Naive B cell (primary cell): ENCODE data around the gene AKIRIN2. TPM values are rescaled to one million over a fixed set of nuclear protein-coding genes. Genes with fewer than 3 reads are reported as not detected.

ENCODE experiments used
- ATAC-seq, 2 donors: fragments of 150-1000 bp; cut with Tn5 transposase; 2 replicates each; pipeline ENCODE4 v1.10.0; 2021; ENCODE audit warnings: low read depth in 2 of 2, mild to moderate bottlenecking in 2 of 2, moderate library complexity in 2 of 2
- DNase-seq: peaks from one replicate; pipeline ENCODE4 v3.0.0; 2022
- H3K27ac Mint-ChIP-seq, 6 donors: one replicate each; pipeline ENCODE4 v1.8.0; 2020 to 2022; ENCODE audit warnings: mild to moderate bottlenecking in 6 of 6, mixed read lengths in 6 of 6, moderate library complexity in 5 of 6, inconsistent platforms in 2 of 6
- H3K27me3 Mint-ChIP-seq, 3 donors: one replicate each; pipeline ENCODE4 v1.8.0; 2021 to 2022; ENCODE audit warnings: mixed read lengths in 3 of 3, mild to moderate bottlenecking in 1 of 3
- H3K36me3 Mint-ChIP-seq, 2 donors: one replicate each; pipeline ENCODE4 v1.8.0; 2020 to 2022; ENCODE audit warnings: mixed read lengths in 2 of 2, inconsistent platforms in 1 of 2, mild to moderate bottlenecking in 1 of 2
- H3K4me1 Mint-ChIP-seq, 3 donors: one replicate each; pipeline ENCODE4 v1.8.0; 2020 to 2022; ENCODE audit warnings: mixed read lengths in 3 of 3, inconsistent platforms in 1 of 3, mild to moderate bottlenecking in 1 of 3, moderate library complexity in 1 of 3
- H3K4me3 Mint-ChIP-seq, 8 donors: one replicate each; pipeline ENCODE4 v1.8.0; 2020 to 2022; ENCODE audit warnings: mild to moderate bottlenecking in 8 of 8, mixed read lengths in 8 of 8, moderate library complexity in 8 of 8, inconsistent platforms in 2 of 8
- H3K9me3 Mint-ChIP-seq, 7 donors: one replicate each; pipeline ENCODE4 v1.8.0; 2020 to 2022; ENCODE audit warnings: mixed read lengths in 7 of 7, mild to moderate bottlenecking in 5 of 7, inconsistent platforms in 2 of 7, moderate library complexity in 1 of 7
- polyA plus RNA-seq, 6 donors: library from polyadenylated mRNA; unstranded; fragments of 300-500 nt; fragmentation: Illumina TruSeq; gene quantifications; one replicate each; pipeline ENCODE4 v1.2.3, GENCODE V29; 2021; ENCODE audit warnings: low read depth in 6 of 6

Gene AKIRIN2
- polyA plus RNA-seq, 6 donors from 2014 or later, result 75.0 to 129 (median 99.1) TPM

- peak overlapping the region in 1 of 6 donors; percentile 57 for H3K27ac Mint-ChIP-seq
- peaks cover 0 to 3% (median 0%) of the 10 kb centered on the region in 7 donors for H3K9me3 Mint-ChIP-seq
- no peaks in the 10 kb centered on the region for H3K27me3 Mint-ChIP-seq
- peaks cover 28 to 46% of the 10 kb centered on the region in 2 donors for H3K36me3 Mint-ChIP-seq
- DNase-seq (no peak), ATAC-seq (no peak)
- H3K4me1 Mint-ChIP-seq, result peaks cover 0 to 7% (median 0%) of the 10 kb centered on the region in 3 donors
- no peak overlapping the region for H3K4me3 Mint-ChIP-seq
Observed at GRCh38 chr6:87654122-87654521, 47.9 kb downstream of the AKIRIN2 start.

- Mint-ChIP-seq H3K4me1 (peaks cover 0 to 7% (median 0%) of the 10 kb centered on the region in 3 donors), H3K4me3 (no peak overlapping the region), H3K27me3 (no peaks in the 10 kb centered on the region), H3K36me3 (peaks cover 22 to 46% of the 10 kb centered on the region in 2 donors), H3K9me3 (peaks cover 0 to 3% (median 0%) of the 10 kb centered on the region in 7 donors), H3K27ac (peak overlapping the region in 2 of 6 donors; percentile 26 to 57)
- DNase-seq, result no peak
- no peak for ATAC-seq
Observed at GRCh38 chr6:87653074-87653962, 48.7 kb downstream of the AKIRIN2 start.

GRCh38 chr6:87645080-87645479 is 57.0 kb downstream of the AKIRIN2 start:
- Mint-ChIP-seq H3K27ac (peak overlapping the region in 4 of 6 donors; percentile 39 to 82 (median 54)), H3K4me3 (peak overlapping the region in 5 of 8 donors; percentile 47 to 80 (median 74)), H3K27me3 (no peaks in the 10 kb centered on the region), H3K9me3 (no peaks in the 10 kb centered on the region), H3K36me3 (peaks cover 5 to 8% of the 10 kb centered on the region in 2 donors), H3K4me1 (peaks cover 4 to 14% (median 11%) of the 10 kb centered on the region in 3 donors)
- no peak for DNase-seq
- peak in 1 of 2 donors; percentile 52 for ATAC-seq

DNA sequence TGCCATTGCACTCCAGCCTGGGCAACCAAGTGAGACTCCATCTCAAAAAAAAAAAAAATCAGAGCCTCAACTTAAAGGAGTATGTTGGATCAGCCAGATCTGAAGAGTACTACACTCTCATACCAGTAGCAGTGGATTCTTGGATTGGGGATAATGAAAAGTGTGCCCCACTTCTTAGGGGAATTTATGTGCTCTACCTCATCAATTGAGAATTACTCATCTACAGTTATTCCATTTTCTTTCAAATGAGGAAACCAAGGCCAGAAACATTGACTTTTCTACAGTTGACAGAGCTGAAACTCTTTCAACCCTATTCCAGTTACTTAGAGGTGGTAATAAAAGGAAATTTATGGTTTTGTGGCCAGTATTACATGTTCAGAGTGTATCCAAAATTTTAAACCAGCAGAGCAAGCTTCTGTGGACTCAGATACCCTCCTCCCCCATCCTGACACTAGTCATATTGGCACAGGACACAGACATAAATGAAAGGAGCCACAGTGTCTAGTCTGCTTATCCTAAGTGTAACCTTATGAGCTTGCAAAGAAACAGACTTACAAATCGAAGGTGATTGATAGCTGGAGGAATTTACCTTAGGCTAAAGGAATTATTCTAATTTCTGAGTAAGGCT is 60.9 kb downstream of the AKIRIN2 start:
- Mint-ChIP-seq H3K27ac (no peak overlapping the region), H3K36me3 (peaks cover 7 to 9% of the 10 kb centered on the region in 2 donors), H3K9me3 (no peaks in the 10 kb centered on the region), H3K4me3 (no peak overlapping the region), H3K27me3 (no peaks in the 10 kb centered on the region), H3K4me1 (peaks cover 3 to 14% (median 11%) of the 10 kb centered on the region in 3 donors)
- ATAC-seq, result no peak
- no peak for DNase-seq

DNA sequence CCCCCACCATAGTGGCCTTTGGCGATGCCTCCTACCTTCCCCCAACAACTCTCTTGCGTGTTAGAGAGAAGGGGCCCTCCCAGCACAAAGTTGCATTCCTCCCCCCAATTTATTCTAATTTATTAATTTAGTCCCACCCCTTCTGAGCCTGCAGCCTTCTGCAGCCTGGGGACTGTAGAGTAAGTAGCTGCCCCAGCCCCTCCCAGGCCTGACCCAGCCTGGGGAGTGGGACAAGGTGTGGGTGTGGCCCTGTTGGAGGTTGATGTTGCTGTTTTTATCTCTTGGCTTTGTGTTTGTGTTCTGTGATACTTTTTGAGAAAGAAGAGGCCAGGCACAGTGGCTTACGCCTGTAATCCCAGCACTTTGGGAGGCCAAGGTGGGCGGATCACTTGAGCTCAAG is 62.7 kb downstream of the AKIRIN2 start:
- Mint-ChIP-seq H3K4me3 (no peak overlapping the region), H3K36me3 (peaks cover 8 to 12% of the 10 kb centered on the region in 2 donors)
- DNase-seq, result no peak

DNA sequence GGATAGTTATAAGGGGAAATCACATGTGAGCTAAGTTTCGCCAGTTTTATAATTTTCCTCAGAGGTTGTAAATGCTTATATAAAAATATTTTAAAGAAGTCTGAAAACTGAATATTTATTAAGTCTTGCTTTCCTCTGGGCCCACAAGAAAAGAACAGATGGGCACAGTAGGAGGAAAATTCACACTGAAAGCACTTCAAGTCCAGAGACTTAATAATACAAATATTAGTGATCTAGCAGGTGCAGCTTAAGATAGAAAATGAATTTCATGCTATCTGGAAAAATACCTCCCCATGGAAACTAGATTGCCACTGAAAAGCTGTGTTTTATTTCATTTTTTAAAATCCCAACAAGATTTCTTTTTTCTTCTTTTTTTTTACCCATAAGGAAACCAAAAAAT is 64.9 kb downstream of the AKIRIN2 start:
- no peak overlapping the region for H3K4me3 Mint-ChIP-seq
- peaks cover 8 to 17% of the 10 kb centered on the region in 2 donors for H3K36me3 Mint-ChIP-seq

More for the DNA sequence above, 62.7 kb downstream of the AKIRIN2 start:
- no peak for ATAC-seq
- Mint-ChIP-seq H3K27me3 (no peaks in the 10 kb centered on the region), H3K9me3 (no peaks in the 10 kb centered on the region), H3K4me1 (peaks cover 2 to 3% (median 2%) of the 10 kb centered on the region in 3 donors), H3K27ac (no peak overlapping the region)

DNA sequence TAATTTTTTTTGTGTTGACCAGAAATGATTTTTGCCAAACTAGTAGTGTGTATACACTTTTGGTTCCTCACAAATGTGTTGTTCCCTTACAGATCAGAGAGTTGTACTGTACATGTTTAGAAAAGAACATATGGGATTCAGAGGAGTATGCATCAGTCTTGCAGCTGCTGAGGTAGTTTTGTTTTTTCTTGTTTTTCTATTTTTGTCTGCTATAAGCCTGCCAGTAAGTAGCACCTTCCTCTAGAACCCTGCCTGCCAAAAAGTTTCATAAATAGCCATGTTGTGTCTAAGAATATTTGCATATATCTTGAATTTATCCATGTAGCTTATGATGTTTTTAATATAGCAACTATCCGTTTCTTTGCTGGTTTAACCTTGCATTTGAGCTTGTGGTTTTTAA is 65.7 kb downstream of the AKIRIN2 start:
- ATAC-seq (no peak), DNase-seq (no peak)
- H3K4me3 Mint-ChIP-seq, result no peak overlapping the region
- H3K27ac Mint-ChIP-seq, result peak overlapping the region in 1 of 6 donors; percentile 11
- no peaks in the 10 kb centered on the region for H3K9me3 Mint-ChIP-seq
- H3K27me3 Mint-ChIP-seq, result no peaks in the 10 kb centered on the region
- H3K4me1 Mint-ChIP-seq, result peaks cover 0 to 3% (median 0%) of the 10 kb centered on the region in 3 donors
- H3K36me3 Mint-ChIP-seq, result peaks cover 8 to 17% of the 10 kb centered on the region in 2 donors

More for the DNA sequence above, 64.9 kb downstream of the AKIRIN2 start:
- H3K4me1 Mint-ChIP-seq, result peaks cover 0 to 3% (median 0%) of the 10 kb centered on the region in 3 donors
- DNase-seq (no peak), ATAC-seq (no peak)
- no peak overlapping the region for H3K27ac Mint-ChIP-seq
- H3K9me3 Mint-ChIP-seq, result no peaks in the 10 kb centered on the region
- no peaks in the 10 kb centered on the region for H3K27me3 Mint-ChIP-seq

- Mint-ChIP-seq H3K36me3 (peaks cover 8 to 22% of the 10 kb centered on the region in 2 donors), H3K9me3 (no peaks in the 10 kb centered on the region), H3K4me1 (peaks cover 0 to 3% (median 0%) of the 10 kb centered on the region in 3 donors), H3K27me3 (no peaks in the 10 kb centered on the region), H3K4me3 (no peak overlapping the region), H3K27ac (no peak overlapping the region)
- DNase-seq (no peak), ATAC-seq (no peak)
Observed at GRCh38 chr6:87633851-87634250, 68.2 kb downstream of the AKIRIN2 start.

DNA sequence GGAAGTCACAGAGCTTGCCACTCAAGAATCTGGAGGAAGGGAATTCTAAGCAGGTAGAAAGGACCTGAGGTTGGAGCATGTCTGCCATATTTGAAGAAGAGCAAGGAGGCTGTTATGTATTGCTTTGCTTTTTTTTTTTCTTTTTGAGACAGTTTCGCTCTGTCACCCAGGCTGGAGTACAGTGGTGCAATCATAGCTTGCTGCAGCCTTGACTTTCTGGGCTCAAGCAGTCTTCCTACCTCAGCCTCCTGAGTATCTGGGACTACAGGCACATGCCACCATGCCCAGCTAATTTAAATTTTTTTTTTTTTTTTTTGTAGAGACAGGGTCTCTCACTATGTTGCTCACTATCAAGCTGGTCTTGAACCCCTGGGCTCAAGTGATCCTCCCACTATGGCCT is 71.3 kb downstream of the AKIRIN2 start:
- Mint-ChIP-seq H3K36me3 (peaks cover 0 to 15% of the 10 kb centered on the region in 2 donors), H3K4me1 (no peaks in the 10 kb centered on the region), H3K9me3 (no peaks in the 10 kb centered on the region), H3K27me3 (no peaks in the 10 kb centered on the region), H3K4me3 (no peak overlapping the region), H3K27ac (peak overlapping the region in 1 of 6 donors; percentile 72)
- no peak for DNase-seq
- ATAC-seq, result no peak

DNA sequence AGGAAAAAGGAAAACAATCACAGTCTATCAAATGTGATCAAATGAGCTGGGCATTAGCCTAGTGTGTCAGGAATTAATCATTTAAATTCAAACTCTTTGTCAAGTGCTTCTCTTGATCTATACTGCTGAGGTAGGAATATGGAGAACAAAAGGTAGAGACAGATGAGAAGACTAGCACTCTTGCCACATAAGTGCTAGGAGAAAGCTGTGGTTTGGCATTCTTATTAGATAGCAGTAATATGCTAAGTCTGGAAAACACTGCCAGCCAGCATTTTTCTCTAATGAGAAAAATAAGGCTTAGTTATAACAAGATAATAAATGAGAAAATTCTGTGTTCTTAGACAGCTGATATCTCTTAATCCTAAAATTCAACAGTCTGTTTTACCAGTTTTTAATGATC is 73.2 kb downstream of the AKIRIN2 start:
- no peak overlapping the region for H3K4me3 Mint-ChIP-seq
- H3K27me3 Mint-ChIP-seq, result no peaks in the 10 kb centered on the region
- ATAC-seq (no peak), DNase-seq (no peak)
- no peaks in the 10 kb centered on the region for H3K9me3 Mint-ChIP-seq
- no peaks in the 10 kb centered on the region for H3K4me1 Mint-ChIP-seq
- no peak overlapping the region for H3K27ac Mint-ChIP-seq
- peaks cover 0 to 13% of the 10 kb centered on the region in 2 donors for H3K36me3 Mint-ChIP-seq

GRCh38 chr6:87628424-87628823 is 73.6 kb downstream of the AKIRIN2 start:
- Mint-ChIP-seq H3K4me1 (no peaks in the 10 kb centered on the region), H3K4me3 (no peak overlapping the region), H3K27me3 (no peaks in the 10 kb centered on the region), H3K9me3 (no peaks in the 10 kb centered on the region), H3K36me3 (peaks cover 0 to 16% of the 10 kb centered on the region in 2 donors), H3K27ac (no peak overlapping the region)
- ATAC-seq, result no peak
- no peak for DNase-seq
